Measurements from ENCODE around the gene HMGCR. TPM values are rescaled to one million over a fixed set of nuclear protein-coding genes. Genes with fewer than 3 reads are reported as not detected.

Gene HMGCR
- total RNA-seq, 4 donors from 2014 or later: 11.4 to 54.4 (median 18.2) TPM

GRCh38 chr5:75363726-75364495, 26.9 kb downstream of the HMGCR start:
- DNase-seq (ENCODE audit: low spot score in 2 of 2): no peak
- peaks cover 0 to 46% (median 8%) of the 10 kb centered on the region in 3 donors for H3K36me3 ChIP-seq

GRCh38 chr5:75364571-75365280, 27.7 kb downstream of the HMGCR start:
- WGBS, 2 donors: 84 to 85% methylated on average over 7 of the region's 7 CpGs
- no peaks in the 10 kb centered on the region for H3K9me3 ChIP-seq
- TF ChIP-seq POLR2A (IDR thresholded peaks at IDR 0.05): no peak
- no peak for TF ChIP-seq CTCF (IDR thresholded peaks at IDR 0.05)
- TF ChIP-seq EP300 (IDR thresholded peaks at IDR 0.05): no peak

More at GRCh38 chr5:75363726-75364495, 26.9 kb downstream of the HMGCR start:
- no peaks in the 10 kb centered on the region for H3K9me3 ChIP-seq
- TF ChIP-seq POLR2A (IDR thresholded peaks at IDR 0.05) (no peak), CTCF (IDR thresholded peaks at IDR 0.05) (no peak), EP300 (IDR thresholded peaks at IDR 0.05) (no peak)
- no peak overlapping the region for H3K4me3 ChIP-seq
- no peaks in the 10 kb centered on the region for H3K27me3 ChIP-seq
- H3K4me1 ChIP-seq: no peaks in the 10 kb centered on the region
- no peak overlapping the region for H3K27ac ChIP-seq
- WGBS, 2 donors: 75 to 82% methylated on average over 8 of the region's 8 CpGs

GRCh38 chr5:75365740-75366139, 28.7 kb downstream of the HMGCR start:
- TF ChIP-seq POLR2A (IDR thresholded peaks at IDR 0.05) (no peak), EP300 (IDR thresholded peaks at IDR 0.05) (no peak), CTCF (IDR thresholded peaks at IDR 0.05) (no peak)
- H3K36me3 ChIP-seq: peaks cover 0 to 28% (median 0%) of the 10 kb centered on the region in 3 donors
- no peak for DNase-seq (ENCODE audit: low spot score in 2 of 2)
- no peaks in the 10 kb centered on the region for H3K27me3 ChIP-seq
- H3K9me3 ChIP-seq: no peaks in the 10 kb centered on the region
- H3K27ac ChIP-seq: no peak overlapping the region
- H3K4me3 ChIP-seq: no peak overlapping the region
- WGBS, 2 donors: 19 to 31% methylated on average over 1 of the region's 1 CpG
- H3K4me1 ChIP-seq: no peaks in the 10 kb centered on the region

More at GRCh38 chr5:75364571-75365280, 27.7 kb downstream of the HMGCR start:
- H3K4me3 ChIP-seq: no peak overlapping the region
- H3K36me3 ChIP-seq: peaks cover 0 to 38% (median 8%) of the 10 kb centered on the region in 3 donors
- H3K4me1 ChIP-seq: no peaks in the 10 kb centered on the region
- no peaks in the 10 kb centered on the region for H3K27me3 ChIP-seq
- no peak overlapping the region for H3K27ac ChIP-seq
- DNase-seq (ENCODE audit: low spot score in 2 of 2): no peak

- Histone ChIP-seq H3K4me1 (no peaks in the 10 kb centered on the region), H3K4me3 (no peak overlapping the region), H3K27me3 (no peaks in the 10 kb centered on the region), H3K36me3 (peaks cover 0 to 17% (median 0%) of the 10 kb centered on the region in 3 donors), H3K27ac (no peak overlapping the region), H3K9me3 (no peaks in the 10 kb centered on the region)
- DNase-seq (ENCODE audit: low spot score in 2 of 2): no peak
- 86 to 92% methylated on average over 9 of the region's 9 CpGs for WGBS, 2 donors
- TF ChIP-seq CTCF (IDR thresholded peaks at IDR 0.05): no peak
- no peak for TF ChIP-seq EP300 (IDR thresholded peaks at IDR 0.05)
- no peak for TF ChIP-seq POLR2A (IDR thresholded peaks at IDR 0.05)
Observed at GRCh38 chr5:75366787-75367186, 29.8 kb downstream of the HMGCR start.

- H3K9me3 ChIP-seq: no peaks in the 10 kb centered on the region
- no peaks in the 10 kb centered on the region for H3K27me3 ChIP-seq
- no peak overlapping the region for H3K27ac ChIP-seq
- DNase-seq (ENCODE audit: low spot score in 2 of 2): no peak
- H3K36me3 ChIP-seq: peaks cover 0 to 15% (median 0%) of the 10 kb centered on the region in 3 donors
- H3K4me1 ChIP-seq: no peaks in the 10 kb centered on the region
- H3K4me3 ChIP-seq: no peak overlapping the region
- TF ChIP-seq POLR2A (IDR thresholded peaks at IDR 0.05): no peak
- no peak for TF ChIP-seq EP300 (IDR thresholded peaks at IDR 0.05)
Observed at GRCh38 chr5:75367401-75367800, 30.4 kb downstream of the HMGCR start.
